ENCODE data around the gene TOR3A.
"Not testable (repeated sequence)": the region's sequence is repeated elsewhere in the genome, so short reads cannot be mapped to it uniquely, and the experiment has no call there.

TOR3A gene

DNA sequence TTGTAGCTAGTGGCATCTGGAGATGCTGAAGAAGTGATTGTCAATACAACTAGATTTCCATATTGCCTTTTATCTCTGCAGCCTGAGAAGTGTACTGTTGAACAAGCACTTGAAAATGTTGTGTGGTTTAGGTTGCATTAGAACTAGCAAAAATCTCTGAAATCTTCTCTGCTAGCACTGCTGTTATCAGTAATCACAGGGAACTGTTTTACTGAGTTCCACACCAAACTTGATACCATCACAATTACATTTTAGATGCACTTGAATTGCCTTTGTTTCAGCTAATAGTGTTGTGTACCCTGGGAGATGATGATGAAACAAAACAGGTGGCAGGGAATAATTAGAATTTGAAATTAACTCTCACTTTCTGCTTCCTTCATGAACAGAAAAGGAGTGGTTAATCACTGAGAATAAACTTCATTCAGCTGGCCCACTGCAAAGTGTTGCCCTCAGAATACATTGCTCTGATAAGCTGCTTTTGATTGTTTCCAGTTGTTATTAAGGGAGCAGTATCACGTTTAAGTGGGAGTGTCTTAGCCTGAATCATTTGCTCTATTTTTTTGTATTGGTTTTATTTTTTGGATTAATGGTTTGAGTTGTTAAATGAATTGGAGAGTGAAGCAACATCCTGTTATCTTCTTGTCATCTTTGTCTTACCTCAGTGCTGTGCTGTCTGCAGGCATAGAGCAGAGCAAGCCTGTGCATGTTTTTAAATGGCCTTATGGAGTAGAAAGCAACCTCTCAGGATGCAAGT lies 43.2 kb upstream of the TOR3A start:
- TF ChIP-seq, protein P1, sequence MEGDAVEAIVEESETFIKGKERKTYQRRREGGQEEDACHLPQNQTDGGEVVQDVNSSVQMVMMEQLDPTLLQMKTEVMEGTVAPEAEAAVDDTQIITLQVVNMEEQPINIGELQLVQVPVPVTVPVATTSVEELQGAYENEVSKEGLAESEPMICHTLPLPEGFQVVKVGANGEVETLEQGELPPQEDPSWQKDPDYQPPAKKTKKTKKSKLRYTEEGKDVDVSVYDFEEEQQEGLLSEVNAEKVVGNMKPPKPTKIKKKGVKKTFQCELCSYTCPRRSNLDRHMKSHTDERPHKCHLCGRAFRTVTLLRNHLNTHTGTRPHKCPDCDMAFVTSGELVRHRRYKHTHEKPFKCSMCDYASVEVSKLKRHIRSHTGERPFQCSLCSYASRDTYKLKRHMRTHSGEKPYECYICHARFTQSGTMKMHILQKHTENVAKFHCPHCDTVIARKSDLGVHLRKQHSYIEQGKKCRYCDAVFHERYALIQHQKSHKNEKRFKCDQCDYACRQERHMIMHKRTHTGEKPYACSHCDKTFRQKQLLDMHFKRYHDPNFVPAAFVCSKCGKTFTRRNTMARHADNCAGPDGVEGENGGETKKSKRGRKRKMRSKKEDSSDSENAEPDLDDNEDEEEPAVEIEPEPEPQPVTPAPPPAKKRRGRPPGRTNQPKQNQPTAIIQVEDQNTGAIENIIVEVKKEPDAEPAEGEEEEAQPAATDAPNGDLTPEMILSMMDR (IDR thresholded peaks at IDR 0.05; ENCODE audit: low read depth, low read length, poor library complexity, severe bottlenecking): no peak
- H3K9me3 ChIP-seq (ENCODE audit: control insufficient read depth, insufficient read depth, low read length): peaks cover 10% of the 10 kb centered on the region; the same call in 1 of the 2 replicates
- peaks cover 24% of the 10 kb centered on the region for H3F3A ChIP-seq (ENCODE audit: control insufficient read depth, insufficient read depth)
- H4K20me1 ChIP-seq (ENCODE audit: control insufficient read depth, insufficient read depth, low read depth, low read length): no peaks in the 10 kb centered on the region
- peak overlapping the region; percentile 91 for H3K4me2 ChIP-seq (ENCODE audit: low read length)
- H3K4me3 ChIP-seq (ENCODE audit: low read length): peak overlapping the region; percentile 32
- H3K27me3 ChIP-seq (ENCODE audit: control insufficient read depth, low read length): no peaks in the 10 kb centered on the region
- H3K9me2 ChIP-seq (replicated peaks; ENCODE audit: control insufficient read depth, low read length): no peaks in the 10 kb centered on the region
- peak overlapping the region; percentile 62 for H3K27ac ChIP-seq (ENCODE audit: low read depth, low read length)
- H3K4me1 ChIP-seq (ENCODE audit: control insufficient read depth, low read length): peaks cover 57% of the 10 kb centered on the region
- H3K36me3 ChIP-seq (ENCODE audit: control insufficient read depth, low read length): no peaks in the 10 kb centered on the region
- H3K79me2 ChIP-seq (ENCODE audit: control insufficient read depth, low read length): peaks cover 81% of the 10 kb centered on the region

DNA sequence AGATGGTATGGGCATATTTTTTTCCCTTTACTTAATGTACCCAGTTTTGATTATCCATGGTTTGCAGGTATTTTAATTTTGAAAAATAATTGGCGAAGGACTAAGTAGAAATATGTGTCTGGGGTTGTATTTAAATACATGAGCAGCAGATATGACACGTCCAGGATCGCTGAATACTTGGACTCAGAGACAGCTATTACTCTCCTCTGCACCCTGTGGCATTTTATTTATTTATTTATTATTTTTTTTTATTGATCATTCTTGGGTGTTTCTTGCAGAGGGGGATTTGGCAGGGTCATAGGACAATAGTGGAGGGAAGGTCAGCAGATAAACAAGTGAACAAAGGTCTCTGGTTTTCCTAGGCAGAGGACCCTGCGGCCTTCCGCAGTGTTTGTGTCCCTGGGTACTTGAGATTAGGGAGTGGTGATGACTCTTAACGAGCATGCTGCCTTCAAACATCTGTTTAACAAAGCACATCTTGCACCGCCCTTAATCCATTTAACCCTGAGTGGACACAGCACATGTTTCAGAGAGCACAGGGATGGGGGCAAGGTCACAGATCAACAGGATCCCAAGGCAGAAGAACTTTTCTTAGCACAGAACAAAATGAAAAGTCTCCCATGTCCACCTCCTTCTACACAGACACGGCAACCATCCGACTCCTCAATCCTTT lies 42.2 kb upstream of the TOR3A start:
- not testable (repeated sequence) for H3K9me2 ChIP-seq (replicated peaks; ENCODE audit: control insufficient read depth, low read length); H3K27me3 ChIP-seq (ENCODE audit: control insufficient read depth, low read length); H3K4me3 ChIP-seq (ENCODE audit: low read length); H4K20me1 ChIP-seq (ENCODE audit: control insufficient read depth, insufficient read depth, low read depth, low read length); H3K9me3 ChIP-seq (ENCODE audit: control insufficient read depth, insufficient read depth, low read length); H3K36me3 ChIP-seq (ENCODE audit: control insufficient read depth, low read length)
- H3F3A ChIP-seq (ENCODE audit: control insufficient read depth, insufficient read depth): peaks cover 17% of the 10 kb centered on the region
- H3K4me1 ChIP-seq (ENCODE audit: control insufficient read depth, low read length): peaks cover 48% of the 10 kb centered on the region
- H3K27ac ChIP-seq (ENCODE audit: low read depth, low read length): peak overlapping the region; percentile 62; the same call in 1 of the 2 replicates
- peak overlapping the region; percentile 91; the same call in 1 of the 2 replicates for H3K4me2 ChIP-seq (ENCODE audit: low read length)
- H3K79me2 ChIP-seq (ENCODE audit: control insufficient read depth, low read length): peaks cover 72% of the 10 kb centered on the region

DNA sequence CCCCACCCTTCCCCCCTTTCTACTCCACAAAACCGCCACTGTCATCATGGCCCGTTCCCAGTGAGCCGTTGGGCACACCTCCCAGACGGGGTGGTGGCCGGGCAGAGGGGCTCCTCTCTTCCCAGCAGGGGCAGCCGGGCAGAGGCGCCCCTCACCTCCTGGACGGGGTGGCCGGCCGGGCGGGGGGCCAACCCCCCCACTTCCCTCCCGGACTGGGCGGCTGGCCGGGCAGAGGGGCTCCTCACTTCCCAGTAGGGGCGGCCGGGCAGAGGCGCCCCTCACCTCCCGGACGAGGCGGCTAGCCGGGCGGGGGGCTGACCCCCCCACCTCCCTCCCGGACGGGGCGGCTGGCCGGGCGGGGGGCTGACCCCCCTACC lies 41.7 kb upstream of the TOR3A start:
- H3K4me2 ChIP-seq (ENCODE audit: low read length); H3K9me2 ChIP-seq (replicated peaks; ENCODE audit: control insufficient read depth, low read length): not testable (repeated sequence)
- peaks cover 66% of the 10 kb centered on the region for H3K79me2 ChIP-seq (ENCODE audit: control insufficient read depth, low read length)

DNA sequence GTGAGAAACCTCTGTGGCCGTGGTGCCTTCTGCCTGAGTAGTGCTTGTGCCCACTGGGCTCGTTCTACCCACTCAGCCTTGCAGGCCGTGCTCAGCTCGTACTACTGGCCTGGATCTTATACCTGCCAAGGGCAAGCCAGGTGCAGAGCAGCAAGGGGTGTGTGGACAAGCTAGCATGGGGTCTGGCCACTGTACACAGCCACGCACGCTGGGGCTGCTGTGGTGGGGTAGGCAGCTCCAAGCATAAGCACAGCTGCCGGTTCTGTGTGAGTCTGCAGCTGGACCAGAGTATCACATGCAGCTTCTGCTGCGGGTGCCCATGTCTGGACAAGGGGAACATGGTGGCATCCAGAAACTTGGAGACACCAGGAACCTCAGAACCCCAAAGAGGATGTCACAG lies 39.8 kb upstream of the TOR3A start:
- Histone ChIP-seq H3K4me1 (ENCODE audit: control insufficient read depth, low read length) (peaks cover 23% of the 10 kb centered on the region), H4K20me1 (ENCODE audit: control insufficient read depth, insufficient read depth, low read depth, low read length) (no peaks in the 10 kb centered on the region), H3K4me3 (ENCODE audit: low read length) (no peak overlapping the region), H3K79me2 (ENCODE audit: control insufficient read depth, low read length) (peaks cover 47% of the 10 kb centered on the region), H3K9me2 (replicated peaks; ENCODE audit: control insufficient read depth, low read length) (no peaks in the 10 kb centered on the region), H3F3A (ENCODE audit: control insufficient read depth, insufficient read depth) (peaks cover 10% of the 10 kb centered on the region), H3K27me3 (ENCODE audit: control insufficient read depth, low read length) (no peaks in the 10 kb centered on the region), H3K4me2 (ENCODE audit: low read length) (no peak overlapping the region), H3K9me3 (ENCODE audit: control insufficient read depth, insufficient read depth, low read length) (peaks cover 10% of the 10 kb centered on the region; the same call in 1 of the 2 replicates), H3K27ac (ENCODE audit: low read depth, low read length) (no peak overlapping the region), H3K36me3 (ENCODE audit: control insufficient read depth, low read length) (no peaks in the 10 kb centered on the region)
- TF ChIP-seq EZH2phosphoT487 (IDR thresholded peaks at IDR 0.05; ENCODE audit: borderline replicate concordance, low read length): no peak
- TF ChIP-seq, protein P1 (IDR thresholded peaks at IDR 0.05; ENCODE audit: low read depth, low read length, poor library complexity, severe bottlenecking): no peak

More for the DNA sequence above, 41.7 kb upstream of the TOR3A start:
- peaks cover 43% of the 10 kb centered on the region for H3K4me1 ChIP-seq (ENCODE audit: control insufficient read depth, low read length)
- H4K20me1 ChIP-seq (ENCODE audit: control insufficient read depth, insufficient read depth, low read depth, low read length); H3K27me3 ChIP-seq (ENCODE audit: control insufficient read depth, low read length); H3K9me3 ChIP-seq (ENCODE audit: control insufficient read depth, insufficient read depth, low read length); H3K36me3 ChIP-seq (ENCODE audit: control insufficient read depth, low read length); H3K4me3 ChIP-seq (ENCODE audit: low read length); H3K27ac ChIP-seq (ENCODE audit: low read depth, low read length): not testable (repeated sequence)
- peaks cover 14% of the 10 kb centered on the region for H3F3A ChIP-seq (ENCODE audit: control insufficient read depth, insufficient read depth)

Data from DOHH2 (cell line).